Astrocyte (in vitro differentiated cells and primary cell): Measurements from ENCODE around the gene ZBTB7B. TPM values are rescaled to one million over a fixed set of nuclear protein-coding genes. Genes with fewer than 3 reads are reported as not detected.
A peak's percentile ranks its signal among the peaks of the same experiment; 100 is the strongest.

Source experiments
- DNase-seq: peaks from one replicate; pipeline ENCODE4 v3.0.0-alpha.2; 2010; ENCODE audit warnings: low read depth
- FAIRE-seq: peaks from 2 replicates; lab custom pipeline; 2011; peaks lifted over from hg19 to GRCh38; lab: Jason Lieb, UNC
- H2AFZ ChIP-seq: 2 replicates; pipeline ENCODE4 v1.6.0; 2012; ENCODE audit warnings: low read depth, low read length, inconsistent platforms
- H3K27ac ChIP-seq: 2 replicates; pipeline ENCODE4 v1.5.1; 2011; ENCODE audit warnings: low read depth, low read length, inconsistent platforms
- H3K27me3 ChIP-seq: 2 replicates; pipeline ENCODE4 v1.6.0; 2011; ENCODE audit warnings: low read length, inconsistent platforms; ENCODE audit not compliant: insufficient read depth
- H3K36me3 ChIP-seq: 2 replicates; pipeline ENCODE4 v1.5.1; 2011; ENCODE audit warnings: low read length, inconsistent platforms; ENCODE audit not compliant: insufficient read depth
- H3K4me1 ChIP-seq: 2 replicates; pipeline ENCODE4 v1.5.1; 2011; ENCODE audit warnings: low read length, inconsistent platforms; ENCODE audit not compliant: insufficient read depth
- H3K4me2 ChIP-seq: 2 replicates; pipeline ENCODE4 v1.6.0; 2012; ENCODE audit warnings: low read length, inconsistent platforms
- H3K4me3 ChIP-seq: 2 replicates; pipeline ENCODE4 v1.5.1; 2011; ENCODE audit warnings: low read depth, mild to moderate bottlenecking, low read length, inconsistent platforms; ENCODE audit not compliant: insufficient read depth
- H3K79me2 ChIP-seq: 2 replicates; pipeline ENCODE4 v1.6.0; 2012; ENCODE audit warnings: mild to moderate bottlenecking, low read length, inconsistent platforms; ENCODE audit not compliant: insufficient read depth
- H3K9ac ChIP-seq: 2 replicates; pipeline ENCODE4 v1.6.0; 2012; ENCODE audit warnings: mild to moderate bottlenecking, low read length, inconsistent platforms
- H3K9me3 ChIP-seq: 2 replicates; pipeline ENCODE4 v1.5.1; 2012; ENCODE audit warnings: low read depth, mild to moderate bottlenecking, low read length, inconsistent platforms; ENCODE audit not compliant: insufficient read depth
- H4K20me1 ChIP-seq: 2 replicates; pipeline ENCODE4 v1.6.0; 2012; ENCODE audit warnings: low read length, inconsistent platforms; ENCODE audit not compliant: insufficient read depth
- H3K27ac Mint-ChIP-seq: one replicate; pipeline ENCODE4 v1.8.0; 2021; ENCODE audit warnings: mild to moderate bottlenecking, mixed read lengths; ENCODE audit not compliant: unreplicated experiment
- H3K27me3 Mint-ChIP-seq: one replicate; pipeline ENCODE4 v1.8.0; 2021; ENCODE audit warnings: low read depth, mixed read lengths; ENCODE audit not compliant: unreplicated experiment
- H3K36me3 Mint-ChIP-seq: one replicate; pipeline ENCODE4 v1.8.0; 2021; ENCODE audit warnings: low read depth, mixed read lengths; ENCODE audit not compliant: unreplicated experiment
- H3K4me1 Mint-ChIP-seq: one replicate; pipeline ENCODE4 v1.8.0; 2021; ENCODE audit warnings: low read depth, mixed read lengths; ENCODE audit not compliant: unreplicated experiment
- H3K4me3 Mint-ChIP-seq: one replicate; pipeline ENCODE4 v1.8.0; 2021; ENCODE audit warnings: mild to moderate bottlenecking, moderate library complexity, mixed read lengths; ENCODE audit not compliant: unreplicated experiment
- H3K9me3 Mint-ChIP-seq: one replicate; pipeline ENCODE4 v1.8.0; 2021; ENCODE audit warnings: mild to moderate bottlenecking, mixed read lengths; ENCODE audit not compliant: unreplicated experiment
- EZH2 ChIP-seq: IDR thresholded peaks from 2 replicates; pipeline ENCODE4 v1.6.1; 2012; ENCODE audit warnings: mild to moderate bottlenecking, low read length, inconsistent platforms; ENCODE audit not compliant: insufficient read depth
- microRNA-seq: library from miRNA; unstranded; fragments of <30 nt; microRNA quantifications from one replicate; pipeline ENCODE4 v1.2.0, GENCODE V29; 2020
- total RNA-seq: library from RNA; stranded (reverse); gene quantifications from 2 replicates; pipeline ENCODE4 v1.2.1, GENCODE V29; 2021
- TF ChIP-seq, protein P1 (sequence below): IDR thresholded peaks from 2 replicates; pipeline ENCODE4 v1.5.1; 2011; ENCODE audit warnings: low read depth, mild to moderate bottlenecking, inconsistent platforms, low read length, moderate library complexity; ENCODE audit not compliant: insufficient read depth

ZBTB7B gene
- total RNA-seq, 1 donor from 2014 or later, result 46.1 TPM

DNA sequence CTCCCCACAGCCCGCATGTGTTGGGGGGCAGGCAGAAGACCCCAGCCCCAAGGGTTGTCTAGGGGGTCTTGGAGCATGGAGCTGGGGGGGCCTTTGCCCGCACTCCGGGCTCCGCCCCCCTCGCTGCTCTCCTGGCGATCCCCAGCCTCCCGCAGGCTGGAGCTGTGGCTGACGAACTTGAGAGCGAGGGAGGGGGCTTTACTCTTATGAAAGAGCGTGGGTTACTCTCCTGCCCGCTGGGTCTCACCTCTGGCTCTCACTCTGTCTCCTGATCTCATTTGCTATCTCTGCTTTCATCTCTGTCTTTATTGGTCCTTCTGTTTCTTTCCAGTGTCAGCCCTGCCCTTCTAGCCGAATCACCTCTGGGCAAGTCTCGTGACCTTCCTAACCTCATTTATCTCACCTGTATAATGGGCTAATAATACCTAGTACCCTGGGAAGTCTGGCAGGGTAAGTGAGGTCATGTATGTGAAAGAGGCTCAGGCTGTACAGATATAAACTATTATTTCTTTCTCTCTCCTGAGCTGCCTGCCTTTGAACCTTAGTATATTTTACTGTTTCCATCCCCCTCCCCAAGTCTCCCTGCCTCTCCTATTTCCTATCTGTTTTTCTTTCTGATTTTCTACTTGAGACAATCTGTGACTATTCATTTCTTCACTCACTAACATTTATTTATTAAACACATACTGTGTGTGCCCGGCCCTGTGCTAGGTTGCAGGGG lies 61.7 kb downstream of the ZBTB7B start:
- Histone ChIP-seq H3K79me2 (peaks cover 18% of the 10 kb centered on the region), H3K4me3 (peak overlapping the region; percentile 85), H3K4me2 (peak overlapping the region; percentile 97), H2AFZ (peak overlapping the region; percentile 45), H3K9ac (peak overlapping the region; percentile 89), H4K20me1 (peaks cover 54% of the 10 kb centered on the region), H3K27me3 (no peaks in the 10 kb centered on the region), H3K36me3 (peaks cover 4% of the 10 kb centered on the region), H3K27ac (peak overlapping the region; percentile 66), H3K4me1 (peaks cover 26% of the 10 kb centered on the region), H3K9me3 (no peaks in the 10 kb centered on the region)
- peak overlapping the region; percentile 8 for H3K27ac Mint-ChIP-seq
- H3K4me3 Mint-ChIP-seq, result peak overlapping the region; percentile 88
- H3K4me1 Mint-ChIP-seq, result peaks cover 11% of the 10 kb centered on the region
- FAIRE-seq (no peak), DNase-seq (no peak)
- no peak for TF ChIP-seq EZH2
- H3K9me3 Mint-ChIP-seq, result no peaks in the 10 kb centered on the region
- H3K36me3 Mint-ChIP-seq, result peaks cover 11% of the 10 kb centered on the region
- H3K27me3 Mint-ChIP-seq, result no peaks in the 10 kb centered on the region

DNA sequence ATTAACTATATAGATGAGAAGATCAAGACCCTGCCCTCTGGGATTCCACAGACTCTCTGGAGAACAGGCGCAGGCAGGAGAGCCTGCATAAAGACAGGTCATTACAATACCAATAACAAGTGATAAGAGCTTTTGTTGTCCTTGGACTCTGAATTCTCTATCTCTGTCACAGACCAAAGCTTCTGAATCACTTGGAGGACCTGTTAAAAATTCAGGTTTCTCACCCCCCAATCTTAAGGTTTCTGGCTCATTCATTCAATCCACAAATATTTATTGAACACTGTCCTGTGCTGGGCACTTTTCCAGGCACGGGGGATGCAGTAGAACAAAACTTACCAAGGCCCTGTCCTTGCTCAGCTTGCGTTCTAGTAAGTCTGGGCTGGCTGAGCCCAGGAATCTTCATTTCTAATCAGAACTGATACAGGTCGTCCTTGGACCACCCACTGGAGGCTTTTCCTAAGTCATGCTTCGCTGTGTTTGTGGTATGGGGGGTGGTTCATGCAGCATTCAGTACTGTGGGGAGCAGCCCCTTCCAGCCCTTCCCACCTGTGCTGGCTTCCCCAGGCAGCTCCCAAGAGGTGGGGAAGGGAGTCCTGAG lies 62.3 kb downstream of the ZBTB7B start:
- no peak overlapping the region for H2AFZ ChIP-seq
- H3K9me3 Mint-ChIP-seq, result no peaks in the 10 kb centered on the region
- H3K9ac ChIP-seq, result peak overlapping the region; percentile 89
- H3K36me3 ChIP-seq, result peaks cover 4% of the 10 kb centered on the region
- no peaks in the 10 kb centered on the region for H3K27me3 ChIP-seq
- peak overlapping the region; percentile 8 for H3K27ac Mint-ChIP-seq
- TF ChIP-seq, protein P1, sequence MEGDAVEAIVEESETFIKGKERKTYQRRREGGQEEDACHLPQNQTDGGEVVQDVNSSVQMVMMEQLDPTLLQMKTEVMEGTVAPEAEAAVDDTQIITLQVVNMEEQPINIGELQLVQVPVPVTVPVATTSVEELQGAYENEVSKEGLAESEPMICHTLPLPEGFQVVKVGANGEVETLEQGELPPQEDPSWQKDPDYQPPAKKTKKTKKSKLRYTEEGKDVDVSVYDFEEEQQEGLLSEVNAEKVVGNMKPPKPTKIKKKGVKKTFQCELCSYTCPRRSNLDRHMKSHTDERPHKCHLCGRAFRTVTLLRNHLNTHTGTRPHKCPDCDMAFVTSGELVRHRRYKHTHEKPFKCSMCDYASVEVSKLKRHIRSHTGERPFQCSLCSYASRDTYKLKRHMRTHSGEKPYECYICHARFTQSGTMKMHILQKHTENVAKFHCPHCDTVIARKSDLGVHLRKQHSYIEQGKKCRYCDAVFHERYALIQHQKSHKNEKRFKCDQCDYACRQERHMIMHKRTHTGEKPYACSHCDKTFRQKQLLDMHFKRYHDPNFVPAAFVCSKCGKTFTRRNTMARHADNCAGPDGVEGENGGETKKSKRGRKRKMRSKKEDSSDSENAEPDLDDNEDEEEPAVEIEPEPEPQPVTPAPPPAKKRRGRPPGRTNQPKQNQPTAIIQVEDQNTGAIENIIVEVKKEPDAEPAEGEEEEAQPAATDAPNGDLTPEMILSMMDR, result no peak
- TF ChIP-seq EZH2, result no peak
- FAIRE-seq (no peak), DNase-seq (no peak)
- peak overlapping the region; percentile 88 for H3K4me3 Mint-ChIP-seq
- H3K4me1 ChIP-seq, result peaks cover 26% of the 10 kb centered on the region
- H3K79me2 ChIP-seq, result peaks cover 18% of the 10 kb centered on the region
- H3K9me3 ChIP-seq, result no peaks in the 10 kb centered on the region
- no peaks in the 10 kb centered on the region for H3K27me3 Mint-ChIP-seq
- peaks cover 11% of the 10 kb centered on the region for H3K4me1 Mint-ChIP-seq
- H3K4me2 ChIP-seq, result peak overlapping the region; percentile 97
- peaks cover 59% of the 10 kb centered on the region for H4K20me1 ChIP-seq
- peak overlapping the region; percentile 85 for H3K4me3 ChIP-seq
- no peak overlapping the region for H3K27ac ChIP-seq
- H3K36me3 Mint-ChIP-seq, result peaks cover 11% of the 10 kb centered on the region

DNA sequence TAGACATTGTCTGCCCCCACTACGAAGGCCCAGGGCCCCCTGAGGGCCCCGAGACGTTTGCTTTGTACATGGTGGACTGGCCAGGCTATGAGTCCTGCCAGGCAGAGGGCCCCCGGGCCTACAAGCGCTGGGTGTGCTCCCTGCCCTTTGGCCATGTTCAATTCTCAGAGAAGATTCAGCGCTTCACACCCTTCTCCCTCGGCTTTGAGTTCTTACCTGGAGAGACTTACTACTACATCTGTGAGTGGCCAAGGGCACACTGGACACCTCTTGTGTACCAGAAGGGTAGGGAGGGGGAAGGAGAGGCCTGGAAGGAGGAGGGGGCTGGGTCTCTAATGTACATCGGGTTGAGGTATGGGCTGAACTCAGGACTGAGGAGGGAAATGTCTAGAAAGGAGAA lies 64.2 kb downstream of the ZBTB7B start:
- H3K9ac ChIP-seq, result no peak overlapping the region
- peaks cover 45% of the 10 kb centered on the region for H4K20me1 ChIP-seq
- H3K9me3 Mint-ChIP-seq, result no peaks in the 10 kb centered on the region
- H3K27me3 ChIP-seq, result no peaks in the 10 kb centered on the region
- no peak overlapping the region for H3K4me3 ChIP-seq
- TF ChIP-seq, protein P1, result no peak
- TF ChIP-seq EZH2, result no peak
- H3K4me3 Mint-ChIP-seq, result no peak overlapping the region
- no peak overlapping the region for H3K27ac Mint-ChIP-seq
- H3K36me3 Mint-ChIP-seq, result peaks cover 9% of the 10 kb centered on the region
- H3K4me1 Mint-ChIP-seq, result peaks cover 11% of the 10 kb centered on the region
- FAIRE-seq (no peak), DNase-seq (no peak)
- H3K36me3 ChIP-seq, result peaks cover 4% of the 10 kb centered on the region
- no peak overlapping the region for H3K27ac ChIP-seq
- no peak overlapping the region for H2AFZ ChIP-seq
- no peak overlapping the region for H3K4me2 ChIP-seq
- peaks cover 27% of the 10 kb centered on the region for H3K4me1 ChIP-seq
- peaks cover 4% of the 10 kb centered on the region for H3K27me3 Mint-ChIP-seq
- peaks cover 18% of the 10 kb centered on the region for H3K79me2 ChIP-seq
- no peaks in the 10 kb centered on the region for H3K9me3 ChIP-seq

Small RNA genes within 50 kb of the gene (microRNA-seq; reads per million reads assigned to microRNA genes)
- gene MIR4258, result not detected

Other genes starting within 250 kb of the ZBTB7B start
- 0.46 and 0.66 TPM in 2 replicates for gene KCNN3, start 132.5 kb upstream of the ZBTB7B start, total RNA-seq
- 15.5 and 15.6 TPM in 2 replicates for gene PMVK, start 66.1 kb upstream of the ZBTB7B start, total RNA-seq
- 89.2 and 96.4 TPM in 2 replicates for gene PBXIP1, start 46.7 kb upstream of the ZBTB7B start, total RNA-seq
- gene PYGO2, start 41.0 kb upstream of the ZBTB7B start, total RNA-seq, result 20.0 and 21.8 TPM in 2 replicates
- 391 and 397 TPM in 2 replicates for gene SHC1, start 32.1 kb upstream of the ZBTB7B start, total RNA-seq
- 36.5 and 37.9 TPM in 2 replicates for gene CKS1B, start 28.1 kb upstream of the ZBTB7B start, total RNA-seq
- gene FLAD1, start 19.5 kb upstream of the ZBTB7B start, total RNA-seq, result 46.6 and 51.5 TPM in 2 replicates
- 0.99 TPM in 1 of 2 replicates, not detected in the other for gene LENEP, start 9.2 kb upstream of the ZBTB7B start, total RNA-seq
- gene DCST2, start 31.0 kb downstream of the ZBTB7B start, total RNA-seq, result 0.34 and 0.36 TPM in 2 replicates
- not detected in 2 replicates for gene DCST1, start 31.0 kb downstream of the ZBTB7B start, total RNA-seq
- 66.8 and 68.3 TPM in 2 replicates for gene ADAM15, start 48.5 kb downstream of the ZBTB7B start, total RNA-seq
- gene EFNA4, start 60.9 kb downstream of the ZBTB7B start, total RNA-seq, result 11.8 TPM in 2 replicates
- 2.9 and 3.4 TPM in 2 replicates for gene EFNA3, start 76.0 kb downstream of the ZBTB7B start, total RNA-seq
- 11.3 and 16.4 TPM in 2 replicates for gene EFNA1, start 125.1 kb downstream of the ZBTB7B start, total RNA-seq
- gene SLC50A1, start 133.1 kb downstream of the ZBTB7B start, total RNA-seq, result 22.8 and 25.4 TPM in 2 replicates
- gene DPM3, start 137.7 kb downstream of the ZBTB7B start, total RNA-seq, result 31.0 and 36.2 TPM in 2 replicates
- 161 TPM in 2 replicates for gene KRTCAP2, start 170.5 kb downstream of the ZBTB7B start, total RNA-seq
- 13.2 and 13.6 TPM in 2 replicates for gene TRIM46, start 171.0 kb downstream of the ZBTB7B start, total RNA-seq
- 153 and 162 TPM in 2 replicates for gene THBS3, start 205.1 kb downstream of the ZBTB7B start, total RNA-seq
- 39.8 and 41.8 TPM in 2 replicates for gene MTX1, start 205.9 kb downstream of the ZBTB7B start, total RNA-seq